Measurements from ENCODE around the gene SF3A2.

DNA sequence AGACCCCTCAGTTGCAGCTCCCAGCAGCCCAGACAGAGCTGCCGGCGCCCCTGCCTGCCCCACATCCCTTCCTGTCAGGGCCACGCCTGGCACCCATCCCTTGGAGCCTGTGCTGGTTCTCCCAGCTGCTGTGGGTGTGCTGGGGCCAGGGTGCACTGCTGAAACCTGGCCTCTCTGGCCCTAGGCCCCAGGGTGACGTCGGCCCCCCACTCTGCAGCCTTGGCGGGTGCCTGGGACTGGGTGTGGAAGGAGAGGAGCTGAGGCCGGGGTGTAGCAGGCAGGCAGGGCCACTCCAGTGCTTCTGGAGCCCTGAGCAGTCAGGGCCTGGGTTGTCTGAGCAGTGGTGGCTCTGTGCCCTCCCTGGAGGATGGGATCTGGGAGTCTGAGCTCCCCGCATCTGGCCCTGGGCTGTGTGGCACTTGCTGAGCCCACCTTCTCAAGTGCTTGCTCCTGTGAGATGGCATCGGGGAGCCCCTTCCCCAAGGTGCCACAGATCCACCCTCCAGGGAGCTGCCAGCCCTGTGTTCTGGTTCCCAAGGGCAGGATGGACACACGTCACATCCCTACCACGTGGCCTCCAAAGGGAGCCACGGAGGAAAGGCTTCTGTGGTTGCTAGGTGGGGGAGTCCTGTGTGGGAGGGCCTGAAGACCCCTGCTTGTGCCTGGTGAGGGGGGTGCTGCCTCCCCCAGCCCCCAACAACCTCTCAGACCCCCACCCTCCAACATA, 5.7 kb upstream of the SF3A2 start:
- no peak for TF ChIP-seq CTCF (IDR thresholded peaks at IDR 0.05)
- TF ChIP-seq POLR2A (IDR thresholded peaks at IDR 0.05): no peak
